ENCODE results near the gene LARGE2.

- no peak for TF ChIP-seq EZH2 (IDR thresholded peaks at IDR 0.05; ENCODE audit: insufficient read depth, low read length)
- no peak for TF ChIP-seq CTCF (IDR thresholded peaks at IDR 0.05; ENCODE audit: insufficient read depth, low read depth, low read length)
Measured at GRCh38 chr11:45897556-45897955, 24.9 kb upstream of the LARGE2 start.

All from astrocyte (in vitro differentiated cells and primary cell).